HepG2 (cell line): ENCODE results near the gene RPL35A. TPM values are rescaled to one million over a fixed set of nuclear protein-coding genes. Genes with fewer than 3 reads are reported as not detected.
A peak's percentile ranks its signal among the peaks of the same experiment; 100 is the strongest.

Experiments
- ATAC-seq: fragments of 200-7000 bp; cut with Tn5 transposase; 3 replicates; pipeline ENCODE4 v1.9.1; 2020; ENCODE audit warnings: mild to moderate bottlenecking, moderate library complexity
- BruUV-seq: library from RNA; stranded (reverse); fragments of 400-500 nt; replicated peaks from 2 replicates; lab custom pipeline; 2021; lab: Mats Ljungman, UMichigan
- CTCF ChIA-PET: fragments of 300-600 bp; formaldehyde crosslinking; extraction: SDS; loops from one replicate; lab custom pipeline; 2021; ENCODE audit warnings: low total read pairs, inconsistent platforms, low intra/inter-chr PET ratio; lab: Yijun Ruan, JAX
- POLR2A ChIA-PET: fragments of 350-600 bp; sonication (Branson Sonifier 250); formaldehyde crosslinking; loops from one replicate; lab custom pipeline; 2020; ENCODE audit warnings: antibody characterized with exemption, inconsistent platforms; lab: Yijun Ruan, JAX
- DNase-seq: peaks from one replicate; pipeline ENCODE4 v3.0.0-alpha.2; 2015; ENCODE audit warnings: low spot score
- FAIRE-seq: peaks from 3 replicates; lab custom pipeline; 2011; peaks lifted over from hg19 to GRCh38; lab: Jason Lieb, UNC
- H2AFZ ChIP-seq: one replicate; pipeline ENCODE4 v1.6.1; 2011; ENCODE audit warnings: low read length, inconsistent platforms
- H3K27ac ChIP-seq: fragments of 300-600 bp; 3 replicates; pipeline ENCODE4 v1.8.0; 2011; ENCODE audit warnings: mixed run types, mild to moderate bottlenecking, mixed read lengths, low read length, inconsistent platforms; ENCODE audit not compliant: insufficient read depth; ENCODE audit errors: extremely low read length
- H3K27me3 ChIP-seq, 2 experiments: fragments of 200-600 bp in 1 of 2; 2 replicates in 1 of 2; 3 replicates in 1 of 2; pipeline versions ENCODE4 v1.6.0 to v1.8.0; 2011; ENCODE audit warnings: low read length in 2 of 2, mild to moderate bottlenecking in 2 of 2, moderate library complexity in 2 of 2, inconsistent platforms in 1 of 2; ENCODE audit not compliant: insufficient read depth in 2 of 2, control insufficient read depth in 1 of 2
- H3K36me3 ChIP-seq, 2 experiments: fragments of 200-600 bp in 1 of 2; replicated peaks in 1 of 2; 2 replicates in 1 of 2; 3 replicates in 1 of 2; pipeline versions ENCODE4 v1.5.1 to v1.8.0; 2011; ENCODE audit warnings: low read length in 2 of 2, inconsistent platforms in 1 of 2; ENCODE audit not compliant: insufficient read depth in 2 of 2, control insufficient read depth in 1 of 2
- H3K4me1 ChIP-seq: 2 replicates; pipeline ENCODE4 v1.5.1; 2012; ENCODE audit warnings: low read length, inconsistent platforms; ENCODE audit not compliant: insufficient read depth
- H3K4me2 ChIP-seq: 2 replicates; pipeline ENCODE4 v1.6.0; 2011; ENCODE audit warnings: low read depth, low read length, inconsistent platforms
- H3K4me3 ChIP-seq, 3 experiments: fragments of 200-600 bp in 1 of 3; sonication (generic), shearing (Covaris generic) in 1 of 3; replicated peaks in 1 of 3; 2 replicates each; pipeline ENCODE4 v1.5.1; 2011 to 2016; ENCODE audit warnings: low read length in 3 of 3, inconsistent platforms in 2 of 3, low read depth in 2 of 3, mild to moderate bottlenecking in 2 of 3, control low read depth in 1 of 3, mixed read lengths in 1 of 3; ENCODE audit not compliant: insufficient read depth in 1 of 3
- H3K79me2 ChIP-seq: one replicate; pipeline ENCODE4 v1.6.1; 2011; ENCODE audit warnings: low read length, inconsistent platforms; ENCODE audit not compliant: insufficient read depth
- H3K9ac ChIP-seq: 2 replicates; pipeline ENCODE4 v1.6.0; 2011; ENCODE audit warnings: mild to moderate bottlenecking, low read depth, low read length, inconsistent platforms; ENCODE audit not compliant: insufficient read depth
- H3K9me3 ChIP-seq: 2 replicates; pipeline ENCODE4 v1.5.1; 2012; ENCODE audit warnings: mild to moderate bottlenecking, low read length
- H4K20me1 ChIP-seq: 2 replicates; pipeline ENCODE4 v1.6.0; 2011; ENCODE audit warnings: inconsistent platforms, mild to moderate bottlenecking, low read length, moderate library complexity; ENCODE audit not compliant: insufficient read depth
- HMG20A ChIP-seq: IDR thresholded peaks from 2 replicates; pipeline ENCODE4 v1.6.1; 2016; ENCODE audit warnings: borderline replicate concordance
- HNF1A ChIP-seq, 2 experiments: sonication (generic) in 1 of 2; formaldehyde crosslinking in 1 of 2; IDR thresholded peaks; 2 replicates each; pipeline versions ENCODE4 v1.4.0 to v1.6.1; 2016 to 2020; ENCODE audit warnings: borderline replicate concordance in 1 of 2, low read depth in 1 of 2, mild to moderate bottlenecking in 1 of 2, missing genetic modification reagents in 1 of 2
- MAFF ChIP-seq: IDR thresholded peaks from 2 replicates; pipeline ENCODE4 v1.6.1; 2011; ENCODE audit warnings: low read depth, low read length, improper control_type of control experiment
- MAFK ChIP-seq, 2 experiments: IDR thresholded peaks in 1 of 2; conservative IDR thresholded peaks in 1 of 2; 2 replicates each; pipeline ENCODE4 v1.6.1; 2011; ENCODE audit warnings: improper control_type of control experiment in 2 of 2, low read length in 2 of 2
- PRMT3 ChIP-seq: sonication (generic); formaldehyde crosslinking; IDR thresholded peaks from 2 replicates; pipeline ENCODE4 v1.8.1; 2022; ENCODE audit warnings: low read depth, mild to moderate bottlenecking, moderate library complexity, missing genetic modification reagents, borderline replicate concordance
- RXRB ChIP-seq: IDR thresholded peaks from 2 replicates; pipeline ENCODE4 v1.6.1; 2016; ENCODE audit warnings: borderline replicate concordance, missing genetic modification reagents, missing compliant biosample characterization
- TBX3 ChIP-seq: fragments of 450-650 bp; IDR thresholded peaks from 2 replicates; pipeline ENCODE4 v1.6.1; 2017; ENCODE audit warnings: antibody characterized with exemption, mild to moderate bottlenecking, inconsistent platforms, borderline replicate concordance
- ZGPAT ChIP-seq: IDR thresholded peaks from 2 replicates; pipeline ENCODE4 v1.6.1; 2016; ENCODE audit warnings: mild to moderate bottlenecking
- ZNF256 ChIP-seq: sonication (generic); formaldehyde crosslinking; conservative IDR thresholded peaks from 2 replicates; pipeline ENCODE4 v1.4.0; 2020; ENCODE audit warnings: missing genetic modification reagents
- ZNF562 ChIP-seq: sonication (generic); formaldehyde crosslinking; IDR thresholded peaks from 2 replicates; pipeline ENCODE4 v1.8.0; 2022; ENCODE audit warnings: missing genetic modification reagents, borderline replicate concordance
- ZNF720 ChIP-seq: sonication (generic); formaldehyde crosslinking; IDR thresholded peaks from 2 replicates; pipeline ENCODE4 v1.4.0; 2020; ENCODE audit warnings: missing genetic modification reagents
- WGBS: methylation state at CpG from one replicate; pipeline ENCODE4 v1.1.6; 2017; ENCODE audit warnings: low lambda C conversion rate; 5-methylcytosine and 5-hydroxymethylcytosine counted together
- in situ Hi-C: cut with HindIII; loops from 2 replicates; pipeline ENCODE4 v1.10.0; 2017; ENCODE audit warnings: low pct_unique_long_range_greater_than_20kb; ENCODE audit not compliant: extremely low pct_ligation_motif_present
- intact Hi-C: fragments of 100-400 bp; cut with micrococcal nuclease; formaldehyde crosslinking; loops from one replicate; pipeline ENCODE4 v1.10.0; 2022; ENCODE audit not compliant: unreplicated experiment
- polyA plus RNA-seq, 8 experiments: library from polyadenylated mRNA; depleted of rRNA in 3 of 8; stranded (reverse) in 7 of 8; unstranded in 1 of 8; fragments of >200 nt; fragmentation: Illumina TruSeq in 4 of 8; extraction: Trizol in 4 of 8; gene quantifications; 2 replicates each; pipeline versions ENCODE4 v1.2.1 to v1.2.3, GENCODE V29; 2011 to 2016; ENCODE audit warnings: low read depth in 4 of 8, missing spikeins in 1 of 8, mixed read lengths in 1 of 8; ENCODE audit not compliant: insufficient read depth in 1 of 8
- total RNA-seq, 5 experiments: library from RNA; depleted of rRNA; stranded (reverse); fragments of >200 nt; fragmentation: Illumina TruSeq; extraction: Trizol; gene quantifications; 2 replicates each; pipeline ENCODE4 v1.2.3, GENCODE V29; 2016; ENCODE audit warnings: low read depth in 1 of 5

RPL35A gene
- total and polyA plus RNA-seq, 2 of the 13 experiments (the other 11 are each of a cell fraction or from before 2014, with no cell fraction given) = 1,001 to 1,582 TPM

GRCh38 chr3:197970588-197970987, 20.6 kb downstream of the RPL35A start (continued):
- 0 out of 2 replicates have a peak, but pooled peaks have one; percentile 19 for TF ChIP-seq ZNF256
- 0 out of 2 replicates have a peak, but pooled peaks have one; percentile 21 for TF ChIP-seq ZGPAT
- 0 out of 2 replicates have a peak, but pooled peaks have one; percentile 11 for TF ChIP-seq HMG20A (CRISPR knock-in tag)
- peak; percentile 47; the same call in 1 of the 2 replicates for TF ChIP-seq RXRB (CRISPR knock-in tag)
- no peak for TF ChIP-seq ZNF562 (CRISPR knock-in tag)

- no peak for DNase-seq
- no TSS peak for BruUV-seq
- H3K9ac ChIP-seq = no peak overlapping the region
- intact Hi-C loops = no loop called here
- no peak overlapping the region for H2AFZ ChIP-seq
- no peaks in the 10 kb centered on the region for H4K20me1 ChIP-seq
- no peaks in the 10 kb centered on the region for H3K9me3 ChIP-seq
- H3K79me2 ChIP-seq = no peaks in the 10 kb centered on the region
- TF ChIP-seq TBX3 = no peak
- no peak for TF ChIP-seq HNF1A (IDR thresholded peaks at IDR 0.05; ENCODE audit: low read depth)
- no peak for TF ChIP-seq HNF1A (CRISPR knock-in tag; IDR thresholded peaks at IDR 0.05; ENCODE audit: borderline replicate concordance)
- no peak for TF ChIP-seq PRMT3
- no peak for TF ChIP-seq ZNF720 (CRISPR knock-in tag)
- peak; percentile 69 to 79 for TF ChIP-seq MAFK (conservative IDR thresholded peaks at IDR 0.05 in 1 of 2, IDR thresholded peaks at IDR 0.05 in 1 of 2; ENCODE audit: low read length in 2 of 2)
- TF ChIP-seq MAFF = peak; percentile 61
- H3K27ac ChIP-seq = no peak overlapping the region
- no peak overlapping the region for H3K4me2 ChIP-seq
- H3K36me3 ChIP-seq = no peaks in the 10 kb centered on the region
- in situ Hi-C loops = no loop called here
- peaks cover 21% of the 10 kb centered on the region for H3K4me1 ChIP-seq
- no peak for FAIRE-seq
- POLR2A ChIA-PET = no interaction called here
- H3K4me3 ChIP-seq = no peak overlapping the region
- ATAC-seq = no peak
- 71% methylated on average over 1 of the region's 1 CpG for WGBS
- no peaks in the 10 kb centered on the region for H3K27me3 ChIP-seq
- CTCF ChIA-PET = no interaction called here
Observed at GRCh38 chr3:197974016-197974415, 24.0 kb downstream of the RPL35A start.
